GM19468 (cell line): ENCODE data around the gene ANKS3.

Source experiments
- ATAC-seq: cut with Tn5 transposase; IDR thresholded peaks from one replicate; pipeline ENCODE4 v1.9.1; 2021; ENCODE audit warnings: mild to moderate bottlenecking, moderate library complexity, moderate number of reproducible peaks; ENCODE audit not compliant: unreplicated experiment; ENCODE audit errors: extremely low read depth

Gene ANKS3

GRCh38 chr16:4676831-4677230 is 57.2 kb downstream of the ANKS3 start:
- ATAC-seq: no peak

- ATAC-seq: no peak
These were observed 57.9 kb downstream of the ANKS3 start for GRCh38 chr16:4675864-4676786.

GRCh38 chr16:4674926-4675530 is 59.0 kb downstream of the ANKS3 start:
- ATAC-seq: no peak

GRCh38 chr16:4673387-4674046 is 60.6 kb downstream of the ANKS3 start:
- no peak for ATAC-seq

- ATAC-seq: no peak
These were observed 65.6 kb downstream of the ANKS3 start for GRCh38 chr16:4668313-4668960.

- no peak for ATAC-seq
These were observed 66.7 kb downstream of the ANKS3 start for GRCh38 chr16:4667203-4667963.

GRCh38 chr16:4666537-4667202 is 67.4 kb downstream of the ANKS3 start:
- ATAC-seq: no peak

- ATAC-seq: no peak
These were observed 69.3 kb downstream of the ANKS3 start for GRCh38 chr16:4664538-4665418.

- no peak for ATAC-seq
These were observed 70.2 kb downstream of the ANKS3 start for GRCh38 chr16:4663777-4664465.

GRCh38 chr16:4663465-4663776 is 70.7 kb downstream of the ANKS3 start:
- no peak for ATAC-seq

- no peak for ATAC-seq
These were observed 72.4 kb downstream of the ANKS3 start for GRCh38 chr16:4661661-4662060.

GRCh38 chr16:4660454-4661007 is 73.5 kb downstream of the ANKS3 start:
- no peak for ATAC-seq

- no peak for ATAC-seq
These were observed 74.4 kb downstream of the ANKS3 start for GRCh38 chr16:4659363-4660353.

GRCh38 chr16:4656695-4657686 is 77.1 kb downstream of the ANKS3 start:
- no peak for ATAC-seq

GRCh38 chr16:4656221-4656620 is 77.8 kb downstream of the ANKS3 start:
- no peak for ATAC-seq
